Measurements from ENCODE around the gene HPN. TPM values are rescaled to one million over a fixed set of nuclear protein-coding genes. Genes with fewer than 3 reads are reported as not detected.
"Not testable (repeated sequence)": the region's sequence is repeated elsewhere in the genome, so short reads cannot be mapped to it uniquely, and the experiment has no call there.

HPN gene
- total RNA-seq, 1 donor from 2014 or later = 3.4 TPM

DNA sequence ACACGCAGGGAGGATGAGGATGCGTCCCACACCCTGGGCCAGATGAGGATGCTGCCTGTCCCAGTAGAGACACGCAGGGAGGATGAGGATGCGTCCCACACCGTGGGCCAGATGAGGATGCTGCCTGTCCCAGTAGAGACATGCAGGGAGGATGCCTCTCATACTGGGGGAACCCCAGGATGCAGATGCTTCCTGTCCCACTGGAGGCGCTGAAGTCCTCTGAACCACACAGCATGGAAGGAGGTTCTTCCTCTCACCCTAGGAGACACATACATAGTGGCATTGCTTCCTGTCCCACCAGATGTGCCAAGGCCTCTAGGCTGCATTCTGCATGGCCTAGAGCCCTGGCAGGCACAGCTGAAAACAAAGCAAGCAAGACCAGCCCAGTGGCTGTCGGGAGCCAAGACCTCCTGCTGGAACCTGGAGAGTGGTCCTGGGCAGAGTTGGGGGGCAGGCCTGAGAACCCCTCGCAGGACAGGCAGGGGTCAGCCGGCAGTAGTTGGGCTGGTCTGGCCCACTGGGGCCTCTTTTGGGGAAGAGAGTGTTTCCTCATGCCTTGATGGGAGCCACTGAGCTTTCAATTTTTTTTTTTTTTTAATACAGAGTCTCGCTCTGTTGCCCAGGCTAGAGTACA, 4.3 kb downstream of the HPN start:
- Histone ChIP-seq H3K4me1 (peaks cover 38% of the 10 kb centered on the region), H3K9me3 (replicated peaks) (no peaks in the 10 kb centered on the region), H3K4me3 (no peak overlapping the region), H3K36me3 (no peaks in the 10 kb centered on the region), H3K27ac (replicated peaks) (no peak overlapping the region), H3K27me3 (ENCODE audit: low read depth) (no peaks in the 10 kb centered on the region)
- TF ChIP-seq, protein P1, sequence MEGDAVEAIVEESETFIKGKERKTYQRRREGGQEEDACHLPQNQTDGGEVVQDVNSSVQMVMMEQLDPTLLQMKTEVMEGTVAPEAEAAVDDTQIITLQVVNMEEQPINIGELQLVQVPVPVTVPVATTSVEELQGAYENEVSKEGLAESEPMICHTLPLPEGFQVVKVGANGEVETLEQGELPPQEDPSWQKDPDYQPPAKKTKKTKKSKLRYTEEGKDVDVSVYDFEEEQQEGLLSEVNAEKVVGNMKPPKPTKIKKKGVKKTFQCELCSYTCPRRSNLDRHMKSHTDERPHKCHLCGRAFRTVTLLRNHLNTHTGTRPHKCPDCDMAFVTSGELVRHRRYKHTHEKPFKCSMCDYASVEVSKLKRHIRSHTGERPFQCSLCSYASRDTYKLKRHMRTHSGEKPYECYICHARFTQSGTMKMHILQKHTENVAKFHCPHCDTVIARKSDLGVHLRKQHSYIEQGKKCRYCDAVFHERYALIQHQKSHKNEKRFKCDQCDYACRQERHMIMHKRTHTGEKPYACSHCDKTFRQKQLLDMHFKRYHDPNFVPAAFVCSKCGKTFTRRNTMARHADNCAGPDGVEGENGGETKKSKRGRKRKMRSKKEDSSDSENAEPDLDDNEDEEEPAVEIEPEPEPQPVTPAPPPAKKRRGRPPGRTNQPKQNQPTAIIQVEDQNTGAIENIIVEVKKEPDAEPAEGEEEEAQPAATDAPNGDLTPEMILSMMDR (IDR thresholded peaks at IDR 0.05; ENCODE audit: borderline replicate concordance) = peak; percentile 30
- no peak for DNase-seq
- intact Hi-C loops (cut with micrococcal nuclease) = no loop called here

DNA sequence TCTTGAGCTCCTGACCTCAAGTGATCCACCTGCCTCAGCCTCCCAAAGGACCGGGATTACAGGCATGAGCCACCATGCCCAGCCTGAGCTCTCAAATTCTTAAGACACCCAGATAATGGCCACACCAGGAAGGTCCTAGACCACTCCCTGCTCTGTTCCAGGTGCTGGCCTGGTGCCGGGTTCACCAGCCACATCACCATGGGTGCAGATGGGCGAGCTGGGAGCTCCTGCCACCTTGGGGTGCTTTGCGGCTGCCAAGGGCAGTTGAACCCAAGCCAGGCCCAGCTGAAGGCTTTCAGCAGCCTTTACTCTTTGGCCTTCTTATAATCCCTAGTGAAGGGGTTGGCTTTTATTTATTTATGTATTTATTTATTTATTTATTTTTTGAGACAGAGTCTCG, 4.9 kb downstream of the HPN start:
- Histone ChIP-seq H3K4me1 (peaks cover 31% of the 10 kb centered on the region), H3K9me3 (replicated peaks) (no peaks in the 10 kb centered on the region), H3K27me3 (ENCODE audit: low read depth) (no peaks in the 10 kb centered on the region), H3K36me3 (no peaks in the 10 kb centered on the region), H3K4me3 (no peak overlapping the region), H3K27ac (replicated peaks) (no peak overlapping the region)
- TF ChIP-seq, protein P1 (IDR thresholded peaks at IDR 0.05; ENCODE audit: borderline replicate concordance) = no peak
- no peak for DNase-seq
- intact Hi-C loops (cut with micrococcal nuclease) = no loop called here

DNA sequence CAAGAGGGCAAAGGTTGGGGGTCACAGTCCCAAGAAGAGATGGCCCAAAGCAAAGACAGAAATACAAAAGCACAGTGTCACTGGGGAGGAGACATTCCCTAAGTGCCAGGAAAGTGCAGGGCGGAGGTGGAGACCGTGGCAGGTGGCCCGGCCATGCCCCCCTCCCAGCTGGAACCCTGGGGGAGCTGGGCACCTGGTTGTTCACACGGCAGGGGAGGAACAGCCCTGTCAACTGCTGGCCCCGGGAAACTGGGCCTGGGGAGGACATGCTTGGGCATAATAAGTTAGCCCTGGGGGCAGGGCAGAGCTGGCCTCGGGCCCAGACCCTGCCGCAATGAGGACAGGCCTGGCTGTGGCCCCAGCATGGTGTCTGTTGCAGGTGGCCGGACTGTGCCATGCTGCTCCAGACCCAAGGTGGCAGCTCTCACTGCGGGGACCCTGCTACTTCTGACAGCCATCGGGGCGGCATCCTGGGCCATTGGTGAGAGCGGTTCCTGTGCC, 7.4 kb downstream of the HPN start:
- intact Hi-C loops (cut with micrococcal nuclease) = no loop called here
- Histone ChIP-seq H3K4me3 (peak overlapping the region; percentile 25), H3K4me1 (peaks cover 36% of the 10 kb centered on the region)

DNA sequence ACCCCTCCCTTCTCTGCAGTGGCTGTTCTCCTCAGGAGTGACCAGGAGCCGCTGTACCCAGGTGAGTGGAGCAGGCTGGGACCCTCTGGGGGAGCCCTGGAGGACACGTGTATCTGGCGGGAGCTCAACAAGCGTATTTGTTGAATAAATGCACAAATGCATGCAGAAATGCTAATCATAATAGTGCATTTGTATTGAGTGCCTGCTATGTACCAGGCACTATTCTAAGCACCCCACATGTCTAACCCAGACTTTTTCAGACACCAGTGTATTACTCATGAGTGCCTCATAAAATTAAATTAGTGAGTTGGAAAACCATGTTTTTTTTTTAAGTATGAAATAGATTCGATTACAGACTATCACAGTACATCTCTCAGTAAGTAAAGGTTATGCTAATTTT, 7.9 kb downstream of the HPN start:
- H3K36me3 ChIP-seq = no peaks in the 10 kb centered on the region
- DNase-seq = no peak
- intact Hi-C loops (cut with micrococcal nuclease) = no loop called here
- no peaks in the 10 kb centered on the region for H3K9me3 ChIP-seq (replicated peaks)
- H3K4me1 ChIP-seq = peaks cover 36% of the 10 kb centered on the region
- peak overlapping the region; percentile 25 for H3K4me3 ChIP-seq
- TF ChIP-seq, protein P1 (IDR thresholded peaks at IDR 0.05; ENCODE audit: borderline replicate concordance) = no peak
- H3K27me3 ChIP-seq (ENCODE audit: low read depth) = no peaks in the 10 kb centered on the region
- H3K27ac ChIP-seq (replicated peaks) = peak overlapping the region; percentile 74

More for the DNA sequence above, 7.4 kb downstream of the HPN start:
- Histone ChIP-seq H3K27me3 (ENCODE audit: low read depth) (no peaks in the 10 kb centered on the region), H3K27ac (replicated peaks) (peak overlapping the region; percentile 74), H3K9me3 (replicated peaks) (no peaks in the 10 kb centered on the region), H3K36me3 (no peaks in the 10 kb centered on the region)
- DNase-seq = peak; percentile 75
- TF ChIP-seq, protein P1 (IDR thresholded peaks at IDR 0.05; ENCODE audit: borderline replicate concordance) = no peak

DNA sequence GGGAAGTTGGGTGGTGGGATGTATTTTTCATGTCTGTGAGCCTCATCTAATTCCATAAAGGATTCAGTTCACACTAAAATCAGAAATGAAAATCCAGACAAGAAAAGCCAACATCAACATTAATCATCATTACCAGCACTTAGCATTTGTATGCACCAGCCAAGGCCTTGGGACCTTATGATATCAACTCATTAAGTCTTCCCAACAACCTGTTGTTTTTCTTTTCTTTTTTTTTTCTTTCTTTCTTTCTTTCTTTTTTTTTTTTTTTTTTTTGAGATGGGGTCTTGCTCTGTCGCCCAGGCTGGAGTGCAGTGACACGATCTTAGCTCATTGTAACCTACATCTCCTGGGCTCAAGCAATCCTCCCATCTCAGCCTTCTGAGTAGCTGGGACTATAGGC, 9.1 kb downstream of the HPN start:
- H3K4me3 ChIP-seq; H3K9me3 ChIP-seq (replicated peaks); DNase-seq; intact Hi-C loops (cut with micrococcal nuclease); H3K27me3 ChIP-seq (ENCODE audit: low read depth); H3K36me3 ChIP-seq; H3K27ac ChIP-seq (replicated peaks): not testable (repeated sequence)
- H3K4me1 ChIP-seq = peaks cover 36% of the 10 kb centered on the region

DNA sequence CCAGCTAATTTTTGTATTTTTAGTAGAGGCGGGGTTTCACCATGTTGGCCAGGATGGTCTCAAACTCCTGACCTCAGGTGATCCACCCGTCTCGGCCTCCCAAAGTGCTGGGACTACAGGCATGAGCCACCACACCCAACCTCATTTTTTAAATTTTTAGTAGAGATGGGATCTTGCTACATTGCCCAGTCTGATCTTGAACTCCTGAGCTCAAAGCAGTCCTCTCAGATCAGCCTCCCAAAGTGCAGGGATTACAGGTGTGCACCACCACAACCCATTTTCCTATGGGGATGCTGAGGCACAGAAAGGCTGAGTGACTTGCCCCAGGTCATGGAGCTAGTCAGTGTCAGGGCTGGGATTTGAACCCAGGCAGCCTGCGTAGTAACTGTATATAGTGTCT, 9.7 kb downstream of the HPN start:
- DNase-seq; intact Hi-C loops (cut with micrococcal nuclease); H3K27ac ChIP-seq (replicated peaks); H3K36me3 ChIP-seq; H3K9me3 ChIP-seq (replicated peaks); H3K4me3 ChIP-seq: not testable (repeated sequence)
- Histone ChIP-seq H3K4me1 (peaks cover 36% of the 10 kb centered on the region), H3K27me3 (ENCODE audit: low read depth) (peaks cover 10% of the 10 kb centered on the region)
